Panc1 (cell line): Measurements from ENCODE around the gene DIP2C.
"Not testable (repeated sequence)": the region's sequence is repeated elsewhere in the genome, so short reads cannot be mapped to it uniquely, and the experiment has no call there.

ENCODE experiments used
- CTCF ChIP-seq: fragments of 450-650 bp; IDR thresholded peaks from 2 replicates; pipeline ENCODE4 v1.5.1; 2017; ENCODE audit warnings: mild to moderate bottlenecking
- POLR2AphosphoS5 ChIP-seq: IDR thresholded peaks from 2 replicates; pipeline ENCODE4 v1.6.1; 2012; ENCODE audit warnings: mild to moderate bottlenecking, low read depth, low read length, moderate library complexity
- SIN3A ChIP-seq: IDR thresholded peaks from 2 replicates; pipeline ENCODE4 v1.6.1; 2012; ENCODE audit warnings: low read depth, mild to moderate bottlenecking, low read length, moderate library complexity, borderline replicate concordance; ENCODE audit not compliant: insufficient read depth

GRCh38 chr10:632155-632806, 57.2 kb downstream of the DIP2C start:
- not testable (repeated sequence) for TF ChIP-seq SIN3A, POLR2AphosphoS5, CTCF
